HG03135 (cell line): ENCODE results near the gene RASGRF2.

Experiments
- ATAC-seq: cut with Tn5 transposase; IDR thresholded peaks from one replicate; pipeline ENCODE4 v1.9.1; 2021; ENCODE audit warnings: mild to moderate bottlenecking, moderate library complexity; ENCODE audit not compliant: unreplicated experiment

RASGRF2 gene

GRCh38 chr5:80959768-80960442 lies at the start of gene RASGRF2:
Gene RASGRF2 (plus strand): TSS chr5:80960363. CDS start chr5:80960739, 376 bp downstream.
- no peak for ATAC-seq

GRCh38 chr5:80912479-80912878 lies 47.7 kb upstream of the RASGRF2 start:
- ATAC-seq, result no peak

- ATAC-seq, result no peak
Measured at GRCh38 chr5:80915716-80916115, 44.4 kb upstream of the RASGRF2 start.

- ATAC-seq, result no peak
Measured at GRCh38 chr5:80916676-80917075, 43.5 kb upstream of the RASGRF2 start.

- ATAC-seq, result no peak
Measured at GRCh38 chr5:80917631-80918030, 42.5 kb upstream of the RASGRF2 start.

GRCh38 chr5:80919678-80920196 lies 40.4 kb upstream of the RASGRF2 start:
- no peak for ATAC-seq

- no peak for ATAC-seq
Measured at GRCh38 chr5:80920333-80920732, 39.8 kb upstream of the RASGRF2 start.

GRCh38 chr5:80921026-80921425 lies 39.1 kb upstream of the RASGRF2 start:
- no peak for ATAC-seq

GRCh38 chr5:80925931-80926330 lies 34.2 kb upstream of the RASGRF2 start:
- ATAC-seq, result no peak

- no peak for ATAC-seq
Measured at GRCh38 chr5:80926536-80926935, 33.6 kb upstream of the RASGRF2 start.

- no peak for ATAC-seq
Measured at GRCh38 chr5:80926979-80927656, 33.0 kb upstream of the RASGRF2 start.

GRCh38 chr5:80928073-80928472 lies 32.1 kb upstream of the RASGRF2 start:
- no peak for ATAC-seq

- ATAC-seq, result no peak
Measured at GRCh38 chr5:80930940-80931339, 29.2 kb upstream of the RASGRF2 start.

GRCh38 chr5:80931411-80931810 lies 28.8 kb upstream of the RASGRF2 start:
- ATAC-seq, result no peak

GRCh38 chr5:80933036-80933435 lies 27.1 kb upstream of the RASGRF2 start:
- no peak for ATAC-seq

GRCh38 chr5:80934751-80935150 lies 25.4 kb upstream of the RASGRF2 start:
- no peak for ATAC-seq

- ATAC-seq, result no peak
Measured at GRCh38 chr5:80935811-80936385, 24.3 kb upstream of the RASGRF2 start.

GRCh38 chr5:80936881-80937280 lies 23.3 kb upstream of the RASGRF2 start:
- no peak for ATAC-seq

- ATAC-seq, result no peak
Measured at GRCh38 chr5:80937584-80938356, 22.4 kb upstream of the RASGRF2 start.

- no peak for ATAC-seq
Measured at GRCh38 chr5:80941496-80941895, 18.7 kb upstream of the RASGRF2 start.

GRCh38 chr5:80951366-80951765 lies 8.8 kb upstream of the RASGRF2 start:
- ATAC-seq, result no peak
